BE2C (cell line): ENCODE data around the gene L3MBTL3.

Experiments used
- DNase-seq: peaks from one replicate; pipeline ENCODE4 v3.0.0-alpha.2; 2020
- H3K27me3 ChIP-seq: fragments of 250-450 bp; sonication (Bioruptor Pico); 2 replicates; pipeline ENCODE4 v1.5.1; 2020; ENCODE audit warnings: mild to moderate bottlenecking
- H3K36me3 ChIP-seq: fragments of 250-450 bp; sonication (Bioruptor Pico); 2 replicates; pipeline ENCODE4 v1.5.1; 2020; ENCODE audit warnings: mild to moderate bottlenecking
- H3K4me1 ChIP-seq: fragments of 250-450 bp; sonication (Bioruptor Pico); 2 replicates; pipeline ENCODE4 v1.5.1; 2020
- H3K4me3 ChIP-seq: 2 replicates; pipeline ENCODE4 v1.5.1; 2011; ENCODE audit warnings: low read depth, low read length
- H3K9me3 ChIP-seq: fragments of 250-450 bp; sonication (Bioruptor Pico); 2 replicates; pipeline ENCODE4 v1.5.1; 2020
- CTCF ChIP-seq: IDR thresholded peaks from 2 replicates; pipeline ENCODE4 v1.5.1; 2012; ENCODE audit warnings: mild to moderate bottlenecking, low read depth, low read length

Gene L3MBTL3

GRCh38 chr6:130009146-130009545, 9.2 kb upstream of the L3MBTL3 start:
- no peaks in the 10 kb centered on the region; the same call in 1 of the 2 replicates for H3K27me3 ChIP-seq
- DNase-seq = no peak
- H3K4me3 ChIP-seq = no peak overlapping the region
- H3K4me1 ChIP-seq = no peaks in the 10 kb centered on the region
- no peak for TF ChIP-seq CTCF
- no peaks in the 10 kb centered on the region for H3K9me3 ChIP-seq
- no peaks in the 10 kb centered on the region for H3K36me3 ChIP-seq

GRCh38 chr6:130010387-130010786, 8.0 kb upstream of the L3MBTL3 start:
- H3K4me3 ChIP-seq = no peak overlapping the region
- H3K27me3 ChIP-seq = no peaks in the 10 kb centered on the region; the same call in 1 of the 2 replicates
- no peak for DNase-seq
- no peak for TF ChIP-seq CTCF
- no peaks in the 10 kb centered on the region for H3K36me3 ChIP-seq
- H3K9me3 ChIP-seq = no peaks in the 10 kb centered on the region
- no peaks in the 10 kb centered on the region for H3K4me1 ChIP-seq

- H3K27me3 ChIP-seq = no peaks in the 10 kb centered on the region
- H3K36me3 ChIP-seq = no peaks in the 10 kb centered on the region
- no peaks in the 10 kb centered on the region for H3K4me1 ChIP-seq
- H3K4me3 ChIP-seq = no peak overlapping the region
- TF ChIP-seq CTCF = no peak
- H3K9me3 ChIP-seq = no peaks in the 10 kb centered on the region
- no peak for DNase-seq
These were observed 5.7 kb upstream of the L3MBTL3 start for GRCh38 chr6:130012728-130013127.

GRCh38 chr6:130018744-130019325, 454 bp downstream of the L3MBTL3 start:
- no peak for DNase-seq
- no peak for TF ChIP-seq CTCF
- Histone ChIP-seq H3K27me3 (no peaks in the 10 kb centered on the region; the same call in 1 of the 2 replicates), H3K9me3 (no peaks in the 10 kb centered on the region), H3K4me1 (no peaks in the 10 kb centered on the region), H3K36me3 (no peaks in the 10 kb centered on the region), H3K4me3 (peak overlapping the region; percentile 95)

GRCh38 chr6:130019326-130020072, 1.1 kb downstream of the L3MBTL3 start:
- Histone ChIP-seq H3K9me3 (no peaks in the 10 kb centered on the region), H3K27me3 (no peaks in the 10 kb centered on the region; the same call in 1 of the 2 replicates), H3K4me1 (no peaks in the 10 kb centered on the region), H3K4me3 (peak overlapping the region; percentile 80), H3K36me3 (no peaks in the 10 kb centered on the region)
- no peak for TF ChIP-seq CTCF
- DNase-seq = peak; percentile 52
